Ovary (tissue), 3 donors: ENCODE measurements around the gene MIP.
"Not testable (repeated sequence)": the region's sequence is repeated elsewhere in the genome, so short reads cannot be mapped to it uniquely, and the experiment has no call there.

Experiments used
- CTCF ChIP-seq, 3 donors: fragments of 450-650 bp in 2 of 3; fragments of 200-600 bp in 1 of 3; IDR thresholded peaks; one replicate each; pipeline versions ENCODE4 v1.5.1 to v1.8.0; 2016 to 2022; ENCODE audit warnings: antibody characterized with exemption in 3 of 3, mild to moderate bottlenecking in 1 of 3
- EP300 ChIP-seq: sonication (generic); formaldehyde crosslinking; IDR thresholded peaks from one replicate; pipeline ENCODE4 v1.6.1; 2017; ENCODE audit warnings: antibody characterized with exemption
- donor health status: DM: no; HTN: no; CAD: no.

GRCh38 chr12:56496704-56497103 lies 42.2 kb upstream of the MIP start:
- TF ChIP-seq CTCF (IDR thresholded peaks at IDR 0.05); EP300: not testable (repeated sequence)
